ENCODE data around the gene NUP210. TPM values are rescaled to one million over a fixed set of nuclear protein-coding genes. Genes with fewer than 3 reads are reported as not detected.

Gene NUP210
- total RNA-seq, 1 donor from 2014 or later: 2.6 TPM

- DNase-seq (ENCODE audit: low spot score): no peak
These were observed 81.1 kb downstream of the NUP210 start for GRCh38 chr3:13338996-13339395.

GRCh38 chr3:13338231-13338630 is 81.9 kb downstream of the NUP210 start:
- no peak for DNase-seq (ENCODE audit: low spot score)
- intact Hi-C loops (cut with DNase I): no loop called here

More at GRCh38 chr3:13338996-13339395, 81.1 kb downstream of the NUP210 start:
- intact Hi-C loops (cut with DNase I): no loop called here

GRCh38 chr3:13336592-13336991 is 83.5 kb downstream of the NUP210 start:
- intact Hi-C loops (cut with DNase I): no loop called here
- DNase-seq (ENCODE audit: low spot score): no peak

- no peak for DNase-seq (ENCODE audit: low spot score)
- intact Hi-C loops (cut with DNase I): no loop called here
These were observed 84.6 kb downstream of the NUP210 start for GRCh38 chr3:13335503-13335902.

- intact Hi-C loops (cut with DNase I): no loop called here
These were observed 85.1 kb downstream of the NUP210 start for GRCh38 chr3:13335059-13335458.

GRCh38 chr3:13333236-13333897 is 86.8 kb downstream of the NUP210 start:
- DNase-seq (ENCODE audit: low spot score): no peak
- intact Hi-C loops (cut with DNase I): no loop called here

More at GRCh38 chr3:13335059-13335458, 85.1 kb downstream of the NUP210 start:
- no peak for DNase-seq (ENCODE audit: low spot score)

- no peak for DNase-seq (ENCODE audit: low spot score)
- intact Hi-C loops (cut with DNase I): no loop called here
These were observed 87.4 kb downstream of the NUP210 start for GRCh38 chr3:13332740-13333139.

- DNase-seq (ENCODE audit: low spot score): no peak
- intact Hi-C loops (cut with DNase I): no loop called here
These were observed 88.0 kb downstream of the NUP210 start for GRCh38 chr3:13332158-13332557.

GRCh38 chr3:13329746-13330145 is 90.4 kb downstream of the NUP210 start:
- intact Hi-C loops (cut with DNase I): no loop called here
- DNase-seq (ENCODE audit: low spot score): no peak

- DNase-seq (ENCODE audit: low spot score): no peak
- intact Hi-C loops (cut with DNase I): no loop called here
These were observed 94.2 kb downstream of the NUP210 start for GRCh38 chr3:13325892-13326443.

GRCh38 chr3:13324835-13325501 is 95.2 kb downstream of the NUP210 start:
- intact Hi-C loops (cut with DNase I): no loop called here

GRCh38 chr3:13323822-13324221 is 96.3 kb downstream of the NUP210 start:
- no peak for DNase-seq (ENCODE audit: low spot score)
- intact Hi-C loops (cut with DNase I): no loop called here

More at GRCh38 chr3:13324835-13325501, 95.2 kb downstream of the NUP210 start:
- DNase-seq (ENCODE audit: low spot score): no peak

- no peak for DNase-seq (ENCODE audit: low spot score)
- intact Hi-C loops (cut with DNase I): no loop called here
These were observed 97.8 kb downstream of the NUP210 start for GRCh38 chr3:13322324-13322723.

- intact Hi-C loops (cut with DNase I): no loop called here
- DNase-seq (ENCODE audit: low spot score): no peak
These were observed 100.4 kb downstream of the NUP210 start for GRCh38 chr3:13319564-13320220.

- intact Hi-C loops (cut with DNase I): no loop called here
- no peak for DNase-seq (ENCODE audit: low spot score)
These were observed 101.3 kb downstream of the NUP210 start for GRCh38 chr3:13318626-13319470.

- no peak for DNase-seq (ENCODE audit: low spot score)
- intact Hi-C loops (cut with DNase I): no loop called here
These were observed 102.4 kb downstream of the NUP210 start for GRCh38 chr3:13317596-13318320.

- DNase-seq (ENCODE audit: low spot score): no peak
- intact Hi-C loops (cut with DNase I): no loop called here
These were observed 103.5 kb downstream of the NUP210 start for GRCh38 chr3:13316603-13317002.

- intact Hi-C loops (cut with DNase I): no loop called here
- no peak for DNase-seq (ENCODE audit: low spot score)
These were observed 105.2 kb downstream of the NUP210 start for GRCh38 chr3:13314877-13315276.

- intact Hi-C loops (cut with DNase I): no loop called here
These were observed 106.3 kb downstream of the NUP210 start for GRCh38 chr3:13313813-13314212.

More at GRCh38 chr3:13313813-13314212, 106.3 kb downstream of the NUP210 start:
- no peak for DNase-seq (ENCODE audit: low spot score)

All from cardiac septum (tissue), 1 donor.